Measurements from ENCODE around the gene TRIM50.

DNA sequence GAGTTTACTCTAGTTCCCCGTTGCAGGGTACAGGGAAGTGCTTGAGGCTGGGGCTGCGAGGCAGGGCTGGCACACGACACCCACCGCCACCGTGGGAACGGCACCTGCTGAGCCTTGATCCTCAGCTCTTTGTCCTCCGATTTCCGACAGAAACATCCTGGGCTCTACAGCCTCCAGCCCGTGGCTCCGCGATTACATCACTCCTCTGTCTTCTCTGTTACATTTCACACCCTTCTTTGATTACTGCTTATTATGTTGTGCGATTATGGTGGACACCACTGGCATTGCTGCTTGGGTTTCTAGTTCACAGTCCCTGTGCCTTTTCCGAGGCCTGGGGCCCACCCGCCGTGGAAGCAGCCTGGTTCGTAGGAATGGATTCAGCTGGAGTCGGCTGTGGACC lies 26.9 kb upstream of the TRIM50 start:
- TF ChIP-seq POLR2AphosphoS5 (IDR thresholded peaks at IDR 0.05) (no peak), CTCF (IDR thresholded peaks at IDR 0.05) (no peak)
